ENCODE measurements around the gene IAH1. TPM values are rescaled to one million over a fixed set of nuclear protein-coding genes. Genes with fewer than 3 reads are reported as not detected.
A peak's percentile ranks its signal among the peaks of the same experiment; 100 is the strongest.

Gene IAH1
- total RNA-seq, 1 donor from 2014 or later = 31.1 TPM

- Histone ChIP-seq H3K9ac (ENCODE audit: low read length) (no peak overlapping the region), H3K79me2 (ENCODE audit: insufficient read depth, low read length) (peaks cover 3% of the 10 kb centered on the region), H3K27ac (ENCODE audit: low read depth, low read length) (no peak overlapping the region), H3K36me3 (ENCODE audit: insufficient read depth, low read length) (peaks cover 25% of the 10 kb centered on the region), H3K4me2 (ENCODE audit: low read length) (no peak overlapping the region), H4K20me1 (ENCODE audit: insufficient read depth, low read length) (peaks cover 13% of the 10 kb centered on the region), H3K4me1 (ENCODE audit: insufficient read depth, low read length) (peaks cover 7% of the 10 kb centered on the region), H3K27me3 (ENCODE audit: insufficient read depth, low read length) (no peaks in the 10 kb centered on the region), H2AFZ (ENCODE audit: low read depth, low read length) (no peak overlapping the region), H3K9me3 (ENCODE audit: insufficient read depth, low read depth, low read length) (no peaks in the 10 kb centered on the region), H3K4me3 (ENCODE audit: insufficient read depth, low read depth, low read length) (no peak overlapping the region)
- FAIRE-seq (no peak), DNase-seq (ENCODE audit: low read depth) (no peak)
- no peaks in the 10 kb centered on the region for H3K27me3 Mint-ChIP-seq (ENCODE audit: low read depth, unreplicated experiment)
- H3K9me3 Mint-ChIP-seq (ENCODE audit: unreplicated experiment) = no peaks in the 10 kb centered on the region
- H3K36me3 Mint-ChIP-seq (ENCODE audit: low read depth, unreplicated experiment) = peaks cover 26% of the 10 kb centered on the region
- H3K27ac Mint-ChIP-seq (ENCODE audit: unreplicated experiment) = no peak overlapping the region
- H3K4me1 Mint-ChIP-seq (ENCODE audit: low read depth, unreplicated experiment) = peaks cover 2% of the 10 kb centered on the region
- TF ChIP-seq EZH2 (IDR thresholded peaks at IDR 0.05; ENCODE audit: insufficient read depth, low read length) (no peak), CTCF (IDR thresholded peaks at IDR 0.05; ENCODE audit: insufficient read depth, low read depth, low read length) (no peak)
- no peak overlapping the region for H3K4me3 Mint-ChIP-seq (ENCODE audit: unreplicated experiment)
Observed at GRCh38 chr2:9518163-9518562, 43.8 kb downstream of the IAH1 start.

- no peak for DNase-seq (ENCODE audit: low read depth)
- Histone ChIP-seq H3K36me3 (ENCODE audit: insufficient read depth, low read length) (peaks cover 31% of the 10 kb centered on the region), H3K4me2 (ENCODE audit: low read length) (no peak overlapping the region), H3K4me3 (ENCODE audit: insufficient read depth, low read depth, low read length) (no peak overlapping the region), H4K20me1 (ENCODE audit: insufficient read depth, low read length) (peaks cover 13% of the 10 kb centered on the region), H3K9ac (ENCODE audit: low read length) (no peak overlapping the region), H3K9me3 (ENCODE audit: insufficient read depth, low read depth, low read length) (no peaks in the 10 kb centered on the region), H3K27ac (ENCODE audit: low read depth, low read length) (no peak overlapping the region), H3K79me2 (ENCODE audit: insufficient read depth, low read length) (peaks cover 3% of the 10 kb centered on the region), H3K27me3 (ENCODE audit: insufficient read depth, low read length) (no peaks in the 10 kb centered on the region), H2AFZ (ENCODE audit: low read depth, low read length) (no peak overlapping the region), H3K4me1 (ENCODE audit: insufficient read depth, low read length) (peaks cover 7% of the 10 kb centered on the region)
- no peak for TF ChIP-seq CTCF (IDR thresholded peaks at IDR 0.05; ENCODE audit: insufficient read depth, low read depth, low read length)
- TF ChIP-seq EZH2 (IDR thresholded peaks at IDR 0.05; ENCODE audit: insufficient read depth, low read length) = no peak
- Mint-ChIP-seq H3K27me3 (ENCODE audit: low read depth, unreplicated experiment) (no peaks in the 10 kb centered on the region), H3K9me3 (ENCODE audit: unreplicated experiment) (no peaks in the 10 kb centered on the region), H3K4me1 (ENCODE audit: low read depth, unreplicated experiment) (peaks cover 2% of the 10 kb centered on the region), H3K27ac (ENCODE audit: unreplicated experiment) (no peak overlapping the region), H3K36me3 (ENCODE audit: low read depth, unreplicated experiment) (peaks cover 26% of the 10 kb centered on the region), H3K4me3 (ENCODE audit: unreplicated experiment) (no peak overlapping the region)
- no peak for FAIRE-seq
Observed at GRCh38 chr2:9518780-9519179, 44.4 kb downstream of the IAH1 start.

GRCh38 chr2:9519250-9519649 lies 44.9 kb downstream of the IAH1 start:
- Histone ChIP-seq H3K4me1 (ENCODE audit: insufficient read depth, low read length) (peaks cover 7% of the 10 kb centered on the region), H3K27ac (ENCODE audit: low read depth, low read length) (no peak overlapping the region), H3K4me3 (ENCODE audit: insufficient read depth, low read depth, low read length) (no peak overlapping the region), H3K9ac (ENCODE audit: low read length) (no peak overlapping the region), H4K20me1 (ENCODE audit: insufficient read depth, low read length) (peaks cover 15% of the 10 kb centered on the region), H3K4me2 (ENCODE audit: low read length) (no peak overlapping the region), H3K36me3 (ENCODE audit: insufficient read depth, low read length) (peaks cover 31% of the 10 kb centered on the region), H3K79me2 (ENCODE audit: insufficient read depth, low read length) (peaks cover 3% of the 10 kb centered on the region), H3K27me3 (ENCODE audit: insufficient read depth, low read length) (no peaks in the 10 kb centered on the region), H2AFZ (ENCODE audit: low read depth, low read length) (no peak overlapping the region), H3K9me3 (ENCODE audit: insufficient read depth, low read depth, low read length) (no peaks in the 10 kb centered on the region)
- TF ChIP-seq CTCF (IDR thresholded peaks at IDR 0.05; ENCODE audit: insufficient read depth, low read depth, low read length) (no peak), EZH2 (IDR thresholded peaks at IDR 0.05; ENCODE audit: insufficient read depth, low read length) (no peak)
- H3K36me3 Mint-ChIP-seq (ENCODE audit: low read depth, unreplicated experiment) = peaks cover 27% of the 10 kb centered on the region
- no peaks in the 10 kb centered on the region for H3K9me3 Mint-ChIP-seq (ENCODE audit: unreplicated experiment)
- no peaks in the 10 kb centered on the region for H3K27me3 Mint-ChIP-seq (ENCODE audit: low read depth, unreplicated experiment)
- DNase-seq (ENCODE audit: low read depth) = peak; percentile 42
- peak overlapping the region; percentile 55 for H3K27ac Mint-ChIP-seq (ENCODE audit: unreplicated experiment)
- no peak overlapping the region for H3K4me3 Mint-ChIP-seq (ENCODE audit: unreplicated experiment)
- peaks cover 2% of the 10 kb centered on the region for H3K4me1 Mint-ChIP-seq (ENCODE audit: low read depth, unreplicated experiment)
- FAIRE-seq = no peak

Data from astrocyte (in vitro differentiated cells and primary cell).